HepG2 (cell line): ENCODE measurements around the gene EXOSC9. TPM values are rescaled to one million over a fixed set of nuclear protein-coding genes. Genes with fewer than 3 reads are reported as not detected.

Experiments
- CBX1 ChIP-seq: IDR thresholded peaks from one replicate; pipeline ENCODE4 v1.6.1; 2016; ENCODE audit warnings: antibody characterized with exemption, low read depth
- CREB1 ChIP-seq, 2 experiments: fragments of 450-650 bp in 1 of 2; IDR thresholded peaks; 2 replicates each; pipeline ENCODE4 v1.6.1; 2016 to 2017; ENCODE audit warnings: control low read depth in 1 of 2, mild to moderate bottlenecking in 1 of 2, missing compliant biosample characterization in 1 of 2, missing genetic modification characterization in 1 of 2
- EEA1 ChIP-seq: sonication (generic); formaldehyde crosslinking; IDR thresholded peaks from 2 replicates; pipeline ENCODE4 v1.5.1; 2020; ENCODE audit warnings: mild to moderate bottlenecking, missing genetic modification reagents, borderline replicate concordance
- FOXM1 ChIP-seq: sonication (generic); formaldehyde crosslinking; IDR thresholded peaks from 2 replicates; pipeline ENCODE4 v1.5.0; 2020; ENCODE audit warnings: missing genetic modification reagents
- GTF3A ChIP-seq: sonication (generic); formaldehyde crosslinking; conservative IDR thresholded peaks from 2 replicates; pipeline ENCODE4 v1.4.0; 2020; ENCODE audit warnings: mild to moderate bottlenecking, missing genetic modification reagents
- HMGA1 ChIP-seq: sonication (generic); formaldehyde crosslinking; conservative IDR thresholded peaks from 2 replicates; pipeline ENCODE4 v1.4.0; 2020; ENCODE audit warnings: missing genetic modification reagents
- HNF4A ChIP-seq: sonication (generic); formaldehyde crosslinking; IDR thresholded peaks from 2 replicates; pipeline ENCODE4 v1.4.0; 2020; ENCODE audit warnings: missing genetic modification reagents
- KLF6 ChIP-seq: IDR thresholded peaks from 2 replicates; pipeline ENCODE4 v1.8.0; 2016; ENCODE audit warnings: missing biosample characterization, missing genetic modification reagents
- SNAPC2 ChIP-seq: sonication (generic); formaldehyde crosslinking; IDR thresholded peaks from 2 replicates; pipeline ENCODE4 v1.8.1; 2022; ENCODE audit warnings: mild to moderate bottlenecking, missing genetic modification reagents
- TBP ChIP-seq: sonication (generic); formaldehyde crosslinking; IDR thresholded peaks from 2 replicates; pipeline ENCODE4 v1.5.0; 2020; ENCODE audit warnings: missing genetic modification reagents
- THYN1 ChIP-seq: sonication (generic); formaldehyde crosslinking; IDR thresholded peaks from 2 replicates; pipeline ENCODE4 v1.8.1; 2023; ENCODE audit warnings: low read depth, mild to moderate bottlenecking, moderate library complexity, missing genetic modification reagents, borderline replicate concordance
- YEATS2 ChIP-seq: sonication (generic); formaldehyde crosslinking; IDR thresholded peaks from 2 replicates; pipeline ENCODE4 v1.4.0; 2020; ENCODE audit warnings: missing genetic modification reagents, borderline replicate concordance
- ZBTB26 ChIP-seq: IDR thresholded peaks from 2 replicates; pipeline ENCODE4 v1.6.1; 2016; ENCODE audit warnings: missing compliant biosample characterization, missing genetic modification reagents, borderline replicate concordance
- ZBTB38 ChIP-seq: sonication (generic); formaldehyde crosslinking; IDR thresholded peaks from 2 replicates; pipeline ENCODE4 v1.5.1; 2020; ENCODE audit warnings: mild to moderate bottlenecking, missing genetic modification reagents
- ZFYVE20 ChIP-seq: sonication (generic); formaldehyde crosslinking; IDR thresholded peaks from 2 replicates; pipeline ENCODE4 v1.8.0; 2023; ENCODE audit warnings: low read depth, mild to moderate bottlenecking, moderate library complexity, missing genetic modification reagents, borderline replicate concordance
- ZNF33A ChIP-seq: sonication (generic); formaldehyde crosslinking; IDR thresholded peaks from 2 replicates; pipeline ENCODE4 v1.5.1; 2020; ENCODE audit warnings: missing genetic modification reagents, mild to moderate bottlenecking, moderate library complexity, borderline replicate concordance
- ZNF484 ChIP-seq: sonication (generic); formaldehyde crosslinking; IDR thresholded peaks from 2 replicates; pipeline ENCODE4 v1.5.1; 2020; ENCODE audit warnings: mild to moderate bottlenecking, low read depth, missing genetic modification reagents, borderline replicate concordance
- ZNF510 ChIP-seq: sonication (generic); formaldehyde crosslinking; IDR thresholded peaks from 2 replicates; pipeline ENCODE4 v1.4.0; 2020; ENCODE audit warnings: low read depth, mild to moderate bottlenecking, missing genetic modification reagents
- ZNF570 ChIP-seq: sonication (generic); formaldehyde crosslinking; IDR thresholded peaks from 2 replicates; pipeline ENCODE4 v1.4.0; 2020; ENCODE audit warnings: mild to moderate bottlenecking, missing genetic modification reagents, borderline replicate concordance
- ZNF687 ChIP-seq: sonication (generic); formaldehyde crosslinking; IDR thresholded peaks from 2 replicates; pipeline ENCODE4 v1.5.1; 2020; ENCODE audit warnings: mild to moderate bottlenecking, missing genetic modification reagents, moderate library complexity
- ZNF7 ChIP-seq: IDR thresholded peaks from 2 replicates; pipeline ENCODE4 v1.6.1; 2016; ENCODE audit warnings: missing biosample characterization, missing genetic modification reagents
- ZNF770 ChIP-seq: sonication (generic); formaldehyde crosslinking; IDR thresholded peaks from 2 replicates; pipeline ENCODE4 v1.5.0; 2020; ENCODE audit warnings: mild to moderate bottlenecking, missing genetic modification reagents
- polyA plus RNA-seq, 8 experiments: library from polyadenylated mRNA; depleted of rRNA in 3 of 8; stranded (reverse) in 7 of 8; unstranded in 1 of 8; fragments of >200 nt; fragmentation: Illumina TruSeq in 4 of 8; extraction: Trizol in 4 of 8; gene quantifications; 2 replicates each; pipeline versions ENCODE4 v1.2.1 to v1.2.3, GENCODE V29; 2011 to 2016; ENCODE audit warnings: low read depth in 4 of 8, missing spikeins in 1 of 8, mixed read lengths in 1 of 8; ENCODE audit not compliant: insufficient read depth in 1 of 8
- total RNA-seq, 5 experiments: library from RNA; depleted of rRNA; stranded (reverse); fragments of >200 nt; fragmentation: Illumina TruSeq; extraction: Trizol; gene quantifications; 2 replicates each; pipeline ENCODE4 v1.2.3, GENCODE V29; 2016; ENCODE audit warnings: low read depth in 1 of 5

EXOSC9 gene
- total and polyA plus RNA-seq, 2 of the 13 experiments (the other 11 are each of a cell fraction or from before 2014, with no cell fraction given) = 26.0 to 48.0 TPM

- TF ChIP-seq ZBTB26 (CRISPR knock-in tag) = peak; percentile 20; the same call in 1 of the 2 replicates
- TF ChIP-seq TBP (CRISPR knock-in tag) = no peak
- peak; percentile 43; the same call in 1 of the 2 replicates for TF ChIP-seq ZNF770 (CRISPR knock-in tag)
- no peak for TF ChIP-seq FOXM1 (CRISPR knock-in tag)
- TF ChIP-seq HMGA1 (CRISPR knock-in tag) = no peak
- TF ChIP-seq THYN1 = no peak
- TF ChIP-seq GTF3A (CRISPR knock-in tag) = no peak
- TF ChIP-seq ZNF570 = no peak
- peak; percentile 97 for TF ChIP-seq YEATS2
- TF ChIP-seq CBX1 = no peak
- peak; percentile 39; the same call in 1 of the 2 replicates for TF ChIP-seq HNF4A
- no peak for TF ChIP-seq ZNF484 (CRISPR knock-in tag)
- 0 out of 2 replicates have a peak, but pooled peaks have one; percentile 73 for TF ChIP-seq ZNF510
- TF ChIP-seq CREB1 (IDR thresholded peaks at IDR 0.05) = peak; percentile 98
- TF ChIP-seq CREB1 (CRISPR knock-in tag; IDR thresholded peaks at IDR 0.05) = peak; percentile 100
- peak; percentile 77; the same call in 1 of the 2 replicates for TF ChIP-seq KLF6
- TF ChIP-seq ZNF7 (CRISPR knock-in tag) = no peak
- TF ChIP-seq ZBTB38 = peak; percentile 77; the same call in 1 of the 2 replicates
- TF ChIP-seq ZFYVE20 (CRISPR knock-in tag) = no peak
- no peak for TF ChIP-seq ZNF33A (CRISPR knock-in tag)
- TF ChIP-seq SNAPC2 = no peak
- no peak for TF ChIP-seq EEA1 (CRISPR knock-in tag)
- peak; percentile 93 for TF ChIP-seq ZNF687 (CRISPR knock-in tag)
Observed at GRCh38 chr4:121800961-121801714, at the start of gene EXOSC9 (continued).
